Measurements from ENCODE around the gene SYNGAP1. TPM values are rescaled to one million over a fixed set of nuclear protein-coding genes. Genes with fewer than 3 reads are reported as not detected.

SYNGAP1 gene
- total RNA-seq, 1 donor from 2014 or later, result 14.1 TPM

DNA sequence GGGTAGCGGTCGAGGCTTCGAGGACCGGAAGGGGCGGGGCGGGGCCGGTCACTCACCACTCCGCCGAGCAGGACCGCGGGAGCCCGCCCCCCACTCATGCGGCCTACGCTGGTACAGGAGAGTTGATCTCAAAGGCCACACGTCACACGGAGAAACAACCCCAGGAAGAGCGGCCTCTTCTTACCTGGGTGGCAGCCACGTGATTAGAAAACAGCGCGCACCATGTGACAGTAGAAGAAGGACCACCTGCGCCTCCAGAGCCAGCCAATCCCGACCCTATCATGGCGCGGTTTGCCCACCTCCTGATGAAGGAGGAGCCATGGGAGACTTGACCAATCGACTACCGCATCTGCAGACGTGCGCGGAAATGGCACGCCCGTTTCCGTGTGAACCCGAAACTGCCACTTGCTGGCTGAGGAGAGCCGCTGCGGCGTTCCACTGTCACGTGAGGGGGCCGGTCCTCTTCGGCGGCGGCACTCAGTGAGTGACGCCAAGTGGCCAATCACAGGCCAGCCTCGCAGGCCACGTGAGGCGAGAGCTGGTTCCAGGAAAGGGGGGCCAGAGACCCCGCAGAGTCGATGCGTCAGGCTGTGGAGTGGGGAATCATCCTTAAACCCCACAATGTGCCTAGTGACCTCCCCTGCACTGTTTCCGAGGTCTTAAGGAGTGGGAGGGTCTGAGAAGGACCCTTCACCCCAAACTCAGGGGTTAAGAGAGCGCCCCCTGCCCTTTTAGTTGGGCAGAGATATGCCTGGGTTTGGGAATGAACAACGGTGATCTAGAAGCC, 1.8 kb upstream of the SYNGAP1 start, which contains the start of gene CUTA:
TSS of gene CUTA (minus strand) at position 205 of the 787 bp plus-strand sequence. CDS start at position 98, 107 bp downstream.
- peaks cover 66% of the 10 kb centered on the region for H3K79me2 ChIP-seq (ENCODE audit: low read depth)
- H3K36me3 Mint-ChIP-seq, result peaks cover 19% of the 10 kb centered on the region

DNA sequence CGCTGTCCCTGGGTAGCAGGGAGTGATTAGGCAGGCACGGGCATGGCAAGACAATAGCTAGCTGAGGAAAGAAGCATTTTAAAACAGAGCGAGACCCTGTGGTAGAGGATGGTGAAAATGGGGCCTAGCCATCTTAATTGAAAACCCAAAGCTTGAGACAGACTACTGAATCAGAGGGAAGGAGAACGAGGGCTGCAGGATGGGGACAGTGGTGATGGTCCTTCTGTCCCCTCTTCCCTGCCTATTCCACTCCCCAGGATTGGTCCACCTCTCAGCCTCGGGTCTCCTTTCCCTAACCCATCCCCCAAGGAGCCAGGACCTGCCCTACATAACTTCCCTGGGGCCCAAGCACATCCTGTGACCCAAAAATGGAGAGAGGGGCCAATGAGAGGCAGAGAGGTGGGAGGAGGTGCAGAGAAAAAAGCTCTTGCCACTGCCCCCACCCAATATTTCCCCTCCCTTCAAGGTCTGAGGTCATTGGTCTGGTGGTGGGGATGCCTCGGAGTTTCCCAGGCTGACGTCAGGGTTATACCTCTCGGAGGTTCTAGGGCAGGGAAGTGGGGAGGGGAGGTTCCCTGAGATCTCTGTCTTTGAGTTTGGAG, 1.1 kb upstream of the SYNGAP1 start:
- Histone ChIP-seq H3K27ac (peak overlapping the region; percentile 84), H2AFZ (replicated peaks) (no peak overlapping the region), H3K79me2 (ENCODE audit: low read depth) (peaks cover 73% of the 10 kb centered on the region), H3K4me1 (peaks cover 33% of the 10 kb centered on the region), H3K9me3 (ENCODE audit: low read depth) (no peaks in the 10 kb centered on the region), H3K9ac (no peak overlapping the region), H3F3A (ENCODE audit: low read depth) (peaks cover 37% of the 10 kb centered on the region), H3K36me3 (no peaks in the 10 kb centered on the region), H3K4me2 (peak overlapping the region; percentile 88), H3K27me3 (no peaks in the 10 kb centered on the region), H4K20me1 (ENCODE audit: low read depth) (peaks cover 13% of the 10 kb centered on the region), H3K4me3 (peak overlapping the region; percentile 84)
- H3K4me1 Mint-ChIP-seq, result peaks cover 67% of the 10 kb centered on the region
- TF ChIP-seq EZH2 (IDR thresholded peaks at IDR 0.05), result no peak
- no peak for TF ChIP-seq EZH2phosphoT487 (IDR thresholded peaks at IDR 0.05)
- H3K36me3 Mint-ChIP-seq, result peaks cover 21% of the 10 kb centered on the region
- H3K4me3 Mint-ChIP-seq, result peak overlapping the region; percentile 96
- H3K9me3 Mint-ChIP-seq, result no peaks in the 10 kb centered on the region
- H3K27me3 Mint-ChIP-seq (ENCODE audit: insufficient read depth, low read depth), result peaks cover 4% of the 10 kb centered on the region
- peak; percentile 15 for DNase-seq (ENCODE audit: low spot score)
- peak overlapping the region; percentile 96 for H3K27ac Mint-ChIP-seq

More for the DNA sequence above, 1.8 kb upstream of the SYNGAP1 start, which contains the start of gene CUTA:
- H3K27me3 ChIP-seq, result no peaks in the 10 kb centered on the region
- Mint-ChIP-seq H3K4me3 (peak within 1 kb of the TSS; percentile 96), H3K9me3 (no peaks in the 10 kb centered on the region), H3K27ac (peak within 1 kb of the TSS; percentile 96), H3K27me3 (ENCODE audit: insufficient read depth, low read depth) (peaks cover 4% of the 10 kb centered on the region), H3K4me1 (peaks cover 64% of the 10 kb centered on the region)
- peaks cover 20% of the 10 kb centered on the region for H4K20me1 ChIP-seq (ENCODE audit: low read depth)
- peak within 1 kb of the TSS; percentile 84 for H3K4me3 ChIP-seq
- peaks cover 33% of the 10 kb centered on the region for H3K4me1 ChIP-seq
- peak within 1 kb of the TSS; percentile 70 for H2AFZ ChIP-seq (replicated peaks)
- TF ChIP-seq EZH2phosphoT487 (IDR thresholded peaks at IDR 0.05), result no peak
- TF ChIP-seq, protein P1, sequence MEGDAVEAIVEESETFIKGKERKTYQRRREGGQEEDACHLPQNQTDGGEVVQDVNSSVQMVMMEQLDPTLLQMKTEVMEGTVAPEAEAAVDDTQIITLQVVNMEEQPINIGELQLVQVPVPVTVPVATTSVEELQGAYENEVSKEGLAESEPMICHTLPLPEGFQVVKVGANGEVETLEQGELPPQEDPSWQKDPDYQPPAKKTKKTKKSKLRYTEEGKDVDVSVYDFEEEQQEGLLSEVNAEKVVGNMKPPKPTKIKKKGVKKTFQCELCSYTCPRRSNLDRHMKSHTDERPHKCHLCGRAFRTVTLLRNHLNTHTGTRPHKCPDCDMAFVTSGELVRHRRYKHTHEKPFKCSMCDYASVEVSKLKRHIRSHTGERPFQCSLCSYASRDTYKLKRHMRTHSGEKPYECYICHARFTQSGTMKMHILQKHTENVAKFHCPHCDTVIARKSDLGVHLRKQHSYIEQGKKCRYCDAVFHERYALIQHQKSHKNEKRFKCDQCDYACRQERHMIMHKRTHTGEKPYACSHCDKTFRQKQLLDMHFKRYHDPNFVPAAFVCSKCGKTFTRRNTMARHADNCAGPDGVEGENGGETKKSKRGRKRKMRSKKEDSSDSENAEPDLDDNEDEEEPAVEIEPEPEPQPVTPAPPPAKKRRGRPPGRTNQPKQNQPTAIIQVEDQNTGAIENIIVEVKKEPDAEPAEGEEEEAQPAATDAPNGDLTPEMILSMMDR (IDR thresholded peaks at IDR 0.05), result peak; percentile 68
- H3K9me3 ChIP-seq (ENCODE audit: low read depth), result no peaks in the 10 kb centered on the region
- H3K27ac ChIP-seq, result peak within 1 kb of the TSS; percentile 84
- peak within 1 kb of the TSS; percentile 88 for H3K4me2 ChIP-seq
- peaks cover 42% of the 10 kb centered on the region for H3F3A ChIP-seq (ENCODE audit: low read depth)
- peak; percentile 99 for DNase-seq (ENCODE audit: low spot score)
- H3K9ac ChIP-seq, result peak within 1 kb of the TSS; percentile 67
- no peaks in the 10 kb centered on the region for H3K36me3 ChIP-seq

DNA sequence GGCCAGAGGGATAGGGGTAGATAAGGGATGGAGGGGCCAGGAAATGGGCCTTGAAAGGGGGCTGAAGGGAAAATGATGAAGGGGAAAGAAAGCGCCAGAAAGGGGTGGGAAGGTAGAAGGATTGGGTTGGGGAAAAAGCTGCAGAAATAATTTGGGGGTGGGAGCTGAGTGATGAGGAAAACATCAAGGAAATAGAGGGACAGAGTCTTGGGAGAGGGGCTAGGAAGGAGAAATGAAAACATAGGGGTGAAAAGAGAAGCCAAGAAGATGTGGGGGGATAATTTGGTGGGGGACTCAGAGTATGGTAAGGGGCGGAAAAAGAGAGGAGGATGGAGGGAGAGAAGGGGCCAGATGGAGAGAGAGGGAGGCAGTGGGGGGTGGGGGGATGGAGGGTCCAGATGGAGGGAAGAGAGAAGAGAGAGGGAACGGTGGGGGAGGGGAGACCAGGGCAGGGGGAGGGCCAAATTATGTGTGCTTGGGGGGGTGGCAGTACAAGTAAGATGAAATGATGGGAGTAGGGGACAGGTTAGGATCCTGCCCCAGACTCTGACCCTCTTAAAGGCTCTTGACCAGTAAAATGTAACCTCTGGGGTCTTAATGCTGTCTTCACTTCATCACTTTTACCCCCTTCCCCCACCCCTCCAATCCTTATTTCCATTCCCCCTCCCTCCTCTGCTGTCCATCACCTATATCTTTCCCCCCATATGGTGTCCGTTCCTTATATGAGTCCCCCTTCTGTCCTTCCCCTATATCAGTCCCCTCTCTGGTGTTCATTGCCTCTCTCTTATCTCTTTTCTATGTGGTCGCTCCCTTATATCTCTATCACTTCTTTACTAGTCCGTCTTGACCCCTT, 852 bp downstream of the SYNGAP1 start:
- Histone ChIP-seq H3K4me3 (peak overlapping the region; percentile 84), H3K79me2 (ENCODE audit: low read depth) (peaks cover 72% of the 10 kb centered on the region), H3K4me2 (peak overlapping the region; percentile 88), H4K20me1 (ENCODE audit: low read depth) (peaks cover 3% of the 10 kb centered on the region), H2AFZ (replicated peaks) (no peak overlapping the region), H3K9ac (peak overlapping the region; percentile 42), H3F3A (ENCODE audit: low read depth) (peaks cover 42% of the 10 kb centered on the region), H3K4me1 (peaks cover 40% of the 10 kb centered on the region), H3K27me3 (no peaks in the 10 kb centered on the region), H3K9me3 (ENCODE audit: low read depth) (no peaks in the 10 kb centered on the region), H3K27ac (no peak overlapping the region), H3K36me3 (no peaks in the 10 kb centered on the region)
- Mint-ChIP-seq H3K27ac (peak overlapping the region; percentile 50), H3K4me3 (peak overlapping the region; percentile 91), H3K9me3 (no peaks in the 10 kb centered on the region), H3K36me3 (peaks cover 15% of the 10 kb centered on the region), H3K27me3 (ENCODE audit: insufficient read depth, low read depth) (peaks cover 4% of the 10 kb centered on the region), H3K4me1 (peaks cover 72% of the 10 kb centered on the region)
- DNase-seq (ENCODE audit: low spot score), result no peak
- TF ChIP-seq EZH2phosphoT487 (IDR thresholded peaks at IDR 0.05), result no peak
- TF ChIP-seq, protein P1 (IDR thresholded peaks at IDR 0.05), result no peak
